ENCODE results near the gene SMOC2. TPM values are rescaled to one million over a fixed set of nuclear protein-coding genes. Genes with fewer than 3 reads are reported as not detected.

The SMOC2 gene
- total RNA-seq, 2 experiments from 2014 or later, result not detected

- POLR2A ChIA-PET, result no interaction called here
- CTCF ChIA-PET, result no interaction called here
Observed at GRCh38 chr6:168612586-168612985, 171.6 kb downstream of the SMOC2 start.

- ChIA-PET POLR2A (no interaction called here), CTCF (no interaction called here)
Observed at GRCh38 chr6:168615837-168616236, 174.9 kb downstream of the SMOC2 start.

GRCh38 chr6:168616816-168617765 is 176.1 kb downstream of the SMOC2 start:
- CTCF ChIA-PET, result no interaction called here
- POLR2A ChIA-PET, result no interaction called here

- CTCF ChIA-PET, result no interaction called here
- POLR2A ChIA-PET, result no interaction called here
Observed at GRCh38 chr6:168618546-168619315, 177.7 kb downstream of the SMOC2 start.

GRCh38 chr6:168619560-168620314 is 178.8 kb downstream of the SMOC2 start:
- ChIA-PET CTCF (no interaction called here), POLR2A (no interaction called here)

- ChIA-PET POLR2A (no interaction called here), CTCF (no interaction called here)
Observed at GRCh38 chr6:168620578-168620977, 179.6 kb downstream of the SMOC2 start.

GRCh38 chr6:168623736-168624135 is 182.8 kb downstream of the SMOC2 start:
- ChIA-PET CTCF (no interaction called here), POLR2A (no interaction called here)

- ChIA-PET POLR2A (no interaction called here), CTCF (no interaction called here)
Observed at GRCh38 chr6:168624540-168624939, 183.6 kb downstream of the SMOC2 start.

- POLR2A ChIA-PET, result no interaction called here
- CTCF ChIA-PET, result no interaction called here
Observed at GRCh38 chr6:168624948-168625347, 184.0 kb downstream of the SMOC2 start.

GRCh38 chr6:168625602-168626001 is 184.6 kb downstream of the SMOC2 start:
- ChIA-PET POLR2A (no interaction called here), CTCF (no interaction called here)

- CTCF ChIA-PET, result no interaction called here
Observed at GRCh38 chr6:168626046-168626602, 185.1 kb downstream of the SMOC2 start.

GRCh38 chr6:168627506-168628175 is 186.7 kb downstream of the SMOC2 start:
- ChIA-PET POLR2A (no interaction called here), CTCF (no interaction called here)

More at GRCh38 chr6:168626046-168626602, 185.1 kb downstream of the SMOC2 start:
- POLR2A ChIA-PET, result no interaction called here

- CTCF ChIA-PET, result no interaction called here
- POLR2A ChIA-PET, result no interaction called here
Observed at GRCh38 chr6:168628176-168628553, 187.2 kb downstream of the SMOC2 start.

- ChIA-PET POLR2A (no interaction called here), CTCF (no interaction called here)
Observed at GRCh38 chr6:168628732-168629245, 187.8 kb downstream of the SMOC2 start.

- ChIA-PET POLR2A (no interaction called here), CTCF (no interaction called here)
Observed at GRCh38 chr6:168631564-168631963, 190.6 kb downstream of the SMOC2 start.

- CTCF ChIA-PET, result no interaction called here
- POLR2A ChIA-PET, result no interaction called here
Observed at GRCh38 chr6:168632694-168633093, 191.7 kb downstream of the SMOC2 start.

GRCh38 chr6:168634541-168635328 is 193.8 kb downstream of the SMOC2 start:
- CTCF ChIA-PET, result no interaction called here
- POLR2A ChIA-PET, result no interaction called here

GRCh38 chr6:168636147-168637004 is 195.4 kb downstream of the SMOC2 start:
- POLR2A ChIA-PET, result no interaction called here
- CTCF ChIA-PET, result no interaction called here

All from activated CD8-positive, alpha-beta memory T cell treated with anti-CD3 and anti-CD28 coated beads for 36 hours (primary cell).